Uterus (tissue), 4 donors: ENCODE results near the gene IYD. TPM values are rescaled to one million over a fixed set of nuclear protein-coding genes. Genes with fewer than 3 reads are reported as not detected.

Source experiments
- DNase-seq, 2 donors: peaks; one replicate each; pipeline ENCODE4 v3.0.0-alpha.2; 2019 to 2020
- H3K27ac ChIP-seq, 2 donors: fragments of 200-600 bp; sonication (generic); 1 replicate in 1 of 2; 2 replicates in 1 of 2; pipeline ENCODE4 v1.5.1; 2016 to 2018
- H3K27me3 ChIP-seq, 2 donors: fragments of 200-600 bp; sonication (generic); one replicate each; pipeline ENCODE4 v1.5.1; 2018 to 2019; ENCODE audit warnings: control low read depth in 1 of 2
- H3K36me3 ChIP-seq, 2 donors: fragments of 200-600 bp; sonication (generic); one replicate each; pipeline ENCODE4 v1.5.1; 2019; ENCODE audit warnings: control low read depth in 1 of 2
- H3K4me1 ChIP-seq, 2 donors: fragments of 200-600 bp; sonication (generic); one replicate each; pipeline ENCODE4 v1.5.1; 2018 to 2019; ENCODE audit warnings: control low read depth in 1 of 2
- H3K4me3 ChIP-seq, 2 donors: fragments of 200-600 bp; sonication (generic); 1 replicate in 1 of 2; 2 replicates in 1 of 2; pipeline ENCODE4 v1.5.1; 2018 to 2019; ENCODE audit warnings: mild to moderate bottlenecking in 1 of 2
- H3K9me3 ChIP-seq, 2 donors: fragments of 200-600 bp; sonication (generic); one replicate each; pipeline ENCODE4 v1.5.1; 2019; ENCODE audit warnings: control low read depth in 1 of 2
- CTCF ChIP-seq, 4 experiments: fragments of 200-600 bp in 2 of 4; fragments of 450-650 bp in 2 of 4; sonication (generic) in 2 of 4; IDR thresholded peaks; one replicate each; pipeline ENCODE4 v1.5.1; 2016 to 2019; ENCODE audit warnings: antibody characterized with exemption in 4 of 4, mild to moderate bottlenecking in 2 of 4, moderate library complexity in 1 of 4
- POLR2A ChIP-seq, 2 donors: fragments of 450-650 bp; IDR thresholded peaks; one replicate each; pipeline ENCODE4 v1.6.1; 2016; ENCODE audit warnings: antibody characterized with exemption in 2 of 2, mild to moderate bottlenecking in 1 of 2, moderate library complexity in 1 of 2
- intact Hi-C: fragments of 100-400 bp; cut with DNase I; formaldehyde crosslinking; loops from one replicate; pipeline ENCODE4 v1.15.1; 2023; ENCODE audit warnings: low total_unique reads
- total RNA-seq, 4 donors: library from RNA; depleted of rRNA in 3 of 4; stranded (reverse); fragments of >200 nt in 3 of 4; gene quantifications; one replicate each; pipeline versions ENCODE4 v1.1.0 to v1.2.4, GENCODE V29; 2014 to 2023
- donor health status: DM: yes; HTN: yes; CAD: no.

The IYD gene
- total RNA-seq, 4 donors from 2014 or later = not detected

GRCh38 chr6:150382171-150382570, 13.4 kb downstream of the IYD start:
- intact Hi-C loops = no loop called here
- H3K4me1 ChIP-seq = no peaks in the 10 kb centered on the region
- no peak overlapping the region for H3K27ac ChIP-seq
- no peaks in the 10 kb centered on the region for H3K9me3 ChIP-seq
- no peak for DNase-seq
- no peaks in the 10 kb centered on the region for H3K27me3 ChIP-seq
- TF ChIP-seq POLR2A (IDR thresholded peaks at IDR 0.05) = no peak
- TF ChIP-seq CTCF (IDR thresholded peaks at IDR 0.05) = no peak
- H3K36me3 ChIP-seq = no peaks in the 10 kb centered on the region
- no peak overlapping the region for H3K4me3 ChIP-seq

GRCh38 chr6:150391414-150391813, 22.6 kb downstream of the IYD start:
- Histone ChIP-seq H3K9me3 (no peaks in the 10 kb centered on the region), H3K36me3 (no peaks in the 10 kb centered on the region), H3K4me3 (no peak overlapping the region), H3K27me3 (no peaks in the 10 kb centered on the region), H3K27ac (no peak overlapping the region), H3K4me1 (no peaks in the 10 kb centered on the region)
- DNase-seq = no peak
- TF ChIP-seq CTCF (IDR thresholded peaks at IDR 0.05) (no peak), POLR2A (IDR thresholded peaks at IDR 0.05) (no peak)
- intact Hi-C loops = no loop called here

GRCh38 chr6:150391890-150392289, 23.1 kb downstream of the IYD start:
- H3K36me3 ChIP-seq = no peaks in the 10 kb centered on the region
- no peaks in the 10 kb centered on the region for H3K4me1 ChIP-seq
- no peak for DNase-seq
- H3K27ac ChIP-seq = no peak overlapping the region
- no peak overlapping the region for H3K4me3 ChIP-seq
- TF ChIP-seq CTCF (IDR thresholded peaks at IDR 0.05) (no peak), POLR2A (IDR thresholded peaks at IDR 0.05) (no peak)
- H3K27me3 ChIP-seq = no peaks in the 10 kb centered on the region
- H3K9me3 ChIP-seq = no peaks in the 10 kb centered on the region
- intact Hi-C loops = no loop called here

GRCh38 chr6:150392452-150393220, 23.8 kb downstream of the IYD start:
- DNase-seq = no peak
- Histone ChIP-seq H3K4me3 (no peak overlapping the region), H3K9me3 (no peaks in the 10 kb centered on the region), H3K36me3 (no peaks in the 10 kb centered on the region), H3K27ac (no peak overlapping the region), H3K27me3 (no peaks in the 10 kb centered on the region), H3K4me1 (no peaks in the 10 kb centered on the region)
- intact Hi-C loops = no loop called here
- TF ChIP-seq CTCF (IDR thresholded peaks at IDR 0.05) (no peak), POLR2A (IDR thresholded peaks at IDR 0.05) (no peak)

- TF ChIP-seq CTCF (IDR thresholded peaks at IDR 0.05) (no peak), POLR2A (IDR thresholded peaks at IDR 0.05) (no peak)
- Histone ChIP-seq H3K36me3 (no peaks in the 10 kb centered on the region), H3K27ac (no peak overlapping the region), H3K9me3 (no peaks in the 10 kb centered on the region), H3K4me3 (no peak overlapping the region), H3K4me1 (no peaks in the 10 kb centered on the region), H3K27me3 (no peaks in the 10 kb centered on the region)
- DNase-seq = no peak
- intact Hi-C loops = no loop called here
These were observed 25.5 kb downstream of the IYD start for GRCh38 chr6:150394053-150394898.
